K562 (cell line): ENCODE measurements around the gene ZSWIM4. TPM values are rescaled to one million over a fixed set of nuclear protein-coding genes. Genes with fewer than 3 reads are reported as not detected.
A peak's percentile ranks its signal among the peaks of the same experiment; 100 is the strongest.

Experiments
- ATAC-seq: fragments of 200-7000 bp; cut with Tn5 transposase; 3 replicates; pipeline ENCODE4 v1.9.1; 2020; ENCODE audit warnings: moderate library complexity
- BruUV-seq: library from RNA; stranded (reverse); fragments of 400-500 nt; replicated peaks from 2 replicates; lab custom pipeline; 2021; lab: Mats Ljungman, UMichigan
- CTCF ChIA-PET: fragments of 300-600 bp; formaldehyde crosslinking; extraction: SDS; loops from one replicate; lab custom pipeline; 2021; ENCODE audit warnings: low intra/inter-chr PET ratio; lab: Yijun Ruan, JAX
- POLR2A ChIA-PET: fragments of 300-600, 350-650 bp; sonication (Branson Sonifier 250); formaldehyde crosslinking; extraction: SDS; loops from one replicate; lab custom pipeline; 2021; ENCODE audit warnings: antibody characterized with exemption, inconsistent platforms; lab: Yijun Ruan, JAX
- DNase-seq, 4 experiments: peaks; one replicate each; pipeline versions ENCODE4 v3.0.0 to v3.0.0-alpha.2; 2011 to 2018; ENCODE audit warnings: low spot score in 3 of 4, mixed read lengths in 3 of 4; ENCODE audit errors: extremely low read depth in 1 of 4
- FAIRE-seq: peaks from 2 replicates; lab custom pipeline; 2011; peaks lifted over from hg19 to GRCh38; lab: Jason Lieb, UNC
- H2AFZ ChIP-seq: 2 replicates; pipeline ENCODE4 v1.6.0; 2011; ENCODE audit warnings: low read depth, low read length, control low read depth, inconsistent platforms
- H3K27ac ChIP-seq: fragments of 200-600 bp; 3 replicates; pipeline ENCODE4 v1.8.0; 2011; ENCODE audit warnings: low read depth, mild to moderate bottlenecking, control low read depth, inconsistent platforms, low read length, moderate library complexity, mixed read lengths; ENCODE audit errors: extremely low read depth
- H3K27me3 ChIP-seq, 2 experiments: fragments of 300-600 bp in 1 of 2; 2 replicates in 1 of 2; 3 replicates in 1 of 2; pipeline versions ENCODE4 v1.6.0 to v1.8.0; 2011; ENCODE audit warnings: inconsistent platforms in 2 of 2, low read length in 2 of 2, mild to moderate bottlenecking in 1 of 2, mixed read lengths in 1 of 2, moderate library complexity in 1 of 2; ENCODE audit not compliant: control insufficient read depth in 2 of 2, insufficient read depth in 2 of 2
- H3K36me3 ChIP-seq: fragments of 300-600 bp; 3 replicates; pipeline ENCODE4 v1.8.0; 2011; ENCODE audit warnings: mild to moderate bottlenecking, low read length, inconsistent platforms; ENCODE audit not compliant: control insufficient read depth, insufficient read depth
- H3K4me1 ChIP-seq, 2 experiments: fragments of 200-600 bp in 1 of 2; replicated peaks in 1 of 2; 2 replicates in 1 of 2; 3 replicates in 1 of 2; pipeline versions ENCODE4 v1.5.1 to v1.8.0; 2011; ENCODE audit warnings: inconsistent platforms in 2 of 2, low read length in 2 of 2, mild to moderate bottlenecking in 1 of 2, mixed read lengths in 1 of 2, moderate library complexity in 1 of 2; ENCODE audit not compliant: control insufficient read depth in 2 of 2, insufficient read depth in 2 of 2
- H3K4me2 ChIP-seq: 2 replicates; pipeline ENCODE4 v1.6.1; 2011; ENCODE audit warnings: low read length, control low read depth, inconsistent platforms, mixed read lengths; ENCODE audit not compliant: insufficient read depth
- H3K4me3 ChIP-seq: fragments of 200-600 bp; sonication (generic), shearing (Covaris generic); 2 replicates; pipeline ENCODE4 v1.5.1; 2016; ENCODE audit warnings: control low read depth, inconsistent platforms
- H3K79me2 ChIP-seq: fragments of 200-600 bp; 3 replicates; pipeline ENCODE4 v1.8.0; 2011; ENCODE audit warnings: low read length, inconsistent platforms; ENCODE audit not compliant: control insufficient read depth, insufficient read depth
- H3K9ac ChIP-seq, 2 experiments: 2 replicates each; pipeline versions ENCODE4 v1.6.0 to v1.6.1; 2011; ENCODE audit warnings: low read depth in 2 of 2, low read length in 2 of 2, control low read depth in 1 of 2, inconsistent platforms in 1 of 2, mild to moderate bottlenecking in 1 of 2, mixed read lengths in 1 of 2; ENCODE audit not compliant: insufficient read depth in 1 of 2
- H3K9me1 ChIP-seq: one replicate; pipeline ENCODE4 v1.6.0; 2011; ENCODE audit warnings: inconsistent platforms, mild to moderate bottlenecking, low read length, moderate library complexity; ENCODE audit not compliant: control insufficient read depth, insufficient read depth
- H3K9me3 ChIP-seq: replicated peaks from 2 replicates; pipeline ENCODE4 v1.5.1; 2011; ENCODE audit warnings: low read depth, low read length, inconsistent platforms; ENCODE audit not compliant: control insufficient read depth, insufficient read depth
- H4K20me1 ChIP-seq: replicated peaks from 2 replicates; pipeline ENCODE4 v1.6.1; 2011; ENCODE audit warnings: low read length, inconsistent platforms, mixed read lengths; ENCODE audit not compliant: control insufficient read depth, insufficient read depth
- DIDO1 ChIP-seq: fragments of 450-650 bp; IDR thresholded peaks from 2 replicates; pipeline ENCODE4 v1.6.1; 2016; ENCODE audit warnings: low read depth, missing biosample characterization, missing genetic modification characterization
- PHF21A ChIP-seq: fragments of 450-650 bp; IDR thresholded peaks from 2 replicates; pipeline ENCODE4 v1.6.1; 2017; ENCODE audit warnings: low read depth, borderline replicate concordance
- RHOXF2B ChIP-seq: fragments of 250-450 bp; sonication (Bioruptor Pico); conservative IDR thresholded peaks from 2 replicates; pipeline ENCODE4 v1.5.1; 2021
- ZNF121 ChIP-seq: sonication (generic); formaldehyde crosslinking; conservative IDR thresholded peaks from 2 replicates; pipeline ENCODE4 v1.8.0; 2022; ENCODE audit warnings: missing genetic modification reagents
- WGBS: fragments of 100-300 bp; shearing (Covaris generic); methylation state at CpG from one replicate; pipeline ENCODE4 v1.1.6; 2016; ENCODE audit warnings: low coverage, mixed read lengths; ENCODE audit not compliant: insufficient coverage; ENCODE audit errors: missing lambda C conversion rate; 5-methylcytosine and 5-hydroxymethylcytosine counted together
- in situ Hi-C: fragments of 300-500 bp; cut with MboI; formaldehyde crosslinking; loops from 4 replicates; pipeline ENCODE4 v1.15.0; 2018; ENCODE audit warnings: inconsistent platforms, mixed read lengths
- intact Hi-C: fragments of 100-400 bp; cut with micrococcal nuclease; formaldehyde crosslinking; loops from 2 replicates; pipeline ENCODE4 v1.14.2; 2022
- polyA plus RNA-seq, 8 experiments: library from polyadenylated mRNA; depleted of rRNA in 4 of 8; stranded (reverse) in 5 of 8; unstranded in 3 of 8; fragments of >200 nt; fragmentation: Nextera tagmentation in 2 of 8; fragmentation: Illumina TruSeq in 1 of 8; extraction: Ambion mirVana in 2 of 8; extraction: Trizol in 1 of 8; gene quantifications; 2 replicates each; pipeline versions ENCODE4 v1.2.1 to v1.2.3, GENCODE V29; 2011 to 2014; ENCODE audit warnings: inconsistent platforms in 1 of 8, missing spikeins in 1 of 8
- total RNA-seq, 7 experiments: library from RNA; depleted of rRNA in 6 of 7; stranded (reverse); fragments of >200 nt in 6 of 7; fragmentation: Illumina TruSeq in 2 of 7; extraction: Trizol in 2 of 7; gene quantifications; 2 replicates each; pipeline versions ENCODE4 v1.2.1 to v1.2.3, GENCODE V29; 2011 to 2021; ENCODE audit warnings: low replicate concordance in 1 of 7

The ZSWIM4 gene
- total and polyA plus RNA-seq, 9 of the 15 experiments (the other 6 are each of a cell fraction or from before 2014, with no cell fraction given) = 0.25 to 3.7 (median 0.79) TPM; not detected in 2

DNA sequence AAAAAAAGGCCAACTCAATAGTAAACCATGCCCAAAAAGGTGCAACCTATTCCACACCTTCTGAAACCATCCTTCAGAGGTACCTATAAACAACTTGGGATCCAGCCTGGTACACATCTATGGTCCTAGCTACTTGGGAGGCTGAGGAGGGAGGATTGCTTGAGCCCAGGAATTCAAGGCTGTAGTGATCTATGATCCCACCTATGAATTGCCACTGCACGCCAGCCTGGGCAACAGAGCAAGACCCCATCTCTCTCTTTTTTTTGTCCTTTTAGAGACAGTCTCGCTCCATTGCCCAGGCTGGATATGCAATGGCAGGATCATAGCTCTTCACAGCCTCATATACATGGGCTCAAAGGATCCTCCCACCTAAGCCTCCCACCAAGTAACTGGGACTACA, 26.0 kb downstream of the ZSWIM4 start:
- no peak overlapping the region for H3K9ac ChIP-seq
- FAIRE-seq (no peak), ATAC-seq (no peak)
- ChIA-PET POLR2A (interaction anchor here (0.8 to 1.8 kb wide), 2 partner anchors 8 to 26 kb away, joined by 3 to 5 read pairs; partner anchors contain the start of gene ZSWIM4), CTCF (no interaction called here)
- intact Hi-C loops = no loop called here
- H2AFZ ChIP-seq = no peak overlapping the region
- WGBS = 100% methylated on average over 1 of the region's 2 CpGs
- H3K27me3 ChIP-seq = no peaks in the 10 kb centered on the region
- H3K9me1 ChIP-seq = no peaks in the 10 kb centered on the region
- TF ChIP-seq ZNF121 = peak; percentile 59
- TF ChIP-seq DIDO1 (tag) = no peak
- TF ChIP-seq, all 486 proteins: peak for 1
- Histone ChIP-seq H3K4me3 (no peak overlapping the region), H3K4me1 (peaks cover 10 to 39% of the 10 kb centered on the region in 2 experiments; a peak in 4 of 5 replicates), H3K27ac (no peak overlapping the region), H3K4me2 (no peak overlapping the region), H3K79me2 (no peaks in the 10 kb centered on the region), H3K36me3 (no peaks in the 10 kb centered on the region), H4K20me1 (no peaks in the 10 kb centered on the region), H3K9me3 (no peaks in the 10 kb centered on the region)
- no peak for DNase-seq
- in situ Hi-C loops = no loop called here
- no TSS peak for BruUV-seq

DNA sequence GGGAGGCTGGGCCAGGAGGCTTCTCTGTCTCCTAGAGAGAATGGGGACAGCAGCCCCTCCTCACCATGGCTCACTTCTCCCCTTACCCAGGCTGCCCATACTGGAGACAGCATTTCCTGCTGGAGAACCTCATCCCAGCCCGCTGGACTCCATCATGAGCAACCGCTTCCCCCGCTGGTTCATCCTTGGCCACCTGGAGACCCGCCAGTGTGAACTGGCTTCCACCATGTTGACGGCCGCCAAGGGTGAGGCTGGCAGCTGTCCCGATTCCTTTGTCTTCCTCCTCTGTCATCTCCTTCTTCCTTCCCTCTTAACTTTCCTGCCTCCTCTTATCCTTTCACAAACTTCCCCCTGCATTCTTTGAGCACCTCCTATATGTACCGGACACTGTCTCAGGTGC, 28.0 kb downstream of the ZSWIM4 start:
- Histone ChIP-seq H3K4me2 (no peak overlapping the region), H3K9me3 (no peaks in the 10 kb centered on the region), H3K36me3 (no peaks in the 10 kb centered on the region), H3K27me3 (no peaks in the 10 kb centered on the region), H3K27ac (no peak overlapping the region), H2AFZ (no peak overlapping the region), H4K20me1 (no peaks in the 10 kb centered on the region), H3K79me2 (no peaks in the 10 kb centered on the region), H3K9ac (no peak overlapping the region), H3K9me1 (no peaks in the 10 kb centered on the region), H3K4me3 (no peak overlapping the region), H3K4me1 (peaks cover 8 to 29% of the 10 kb centered on the region in 2 experiments; a peak in 4 of 5 replicates)
- WGBS = 54% methylated on average over 4 of the region's 8 CpGs
- in situ Hi-C loops (no loop called here), intact Hi-C loops (no loop called here)
- FAIRE-seq = no peak
- DNase-seq = no peak
- POLR2A ChIA-PET = no interaction called here
- TF ChIP-seq RHOXF2B (CRISPR knock-in tag) (no peak), PHF21A (0 out of 2 replicates have a peak, but pooled peaks have one; percentile 10)
- CTCF ChIA-PET = no interaction called here
- BruUV-seq = no TSS peak
- no peak for ATAC-seq
